GM12878 (cell line): ENCODE data around the gene NF1. TPM values are rescaled to one million over a fixed set of nuclear protein-coding genes. Genes with fewer than 3 reads are reported as not detected.

Experiments
- ATAC-seq: fragments of 200-7000 bp; cut with Tn5 transposase; 3 replicates; pipeline ENCODE4 v1.9.1; 2020; ENCODE audit warnings: mild to moderate bottlenecking, moderate library complexity
- BruUV-seq: library from RNA; stranded (reverse); fragments of 400-500 nt; replicated peaks from 2 replicates; lab custom pipeline; 2021; lab: Mats Ljungman, UMichigan
- CTCF ChIA-PET: fragments of 300-600 bp; sonication (Branson Sonifier 250); formaldehyde crosslinking; extraction: SDS; loops from one replicate; lab custom pipeline; 2021; ENCODE audit warnings: inconsistent platforms; lab: Yijun Ruan, JAX
- POLR2A ChIA-PET: fragments of 350-600 bp; formaldehyde crosslinking; extraction: SDS; loops from one replicate; lab custom pipeline; 2021; ENCODE audit warnings: inconsistent platforms; lab: Charles Lee
- RAD21 ChIA-PET: fragments of 300-600 bp; sonication (Branson Sonifier 250); formaldehyde crosslinking; loops from one replicate; lab custom pipeline; 2023; ENCODE audit warnings: antibody characterized with exemption; ENCODE audit not compliant: unreplicated experiment; lab: Charles Lee
- SMC1A ChIA-PET: fragments of 300-600 bp; sonication (Branson Sonifier 250); formaldehyde crosslinking; loops from one replicate; lab custom pipeline; 2023; ENCODE audit not compliant: unreplicated experiment, uncharacterized antibody; lab: Charles Lee
- DNase-seq: peaks from one replicate; pipeline ENCODE4 v3.0.0-alpha.2; 2011; ENCODE audit warnings: low read depth, low spot score
- FAIRE-seq: peaks from 3 replicates; lab custom pipeline; 2011; peaks lifted over from hg19 to GRCh38; lab: Jason Lieb, UNC
- H2AFZ ChIP-seq: 2 replicates; pipeline ENCODE4 v1.6.0; 2011; ENCODE audit warnings: low read depth, low read length, control low read depth; ENCODE audit not compliant: control insufficient read depth
- H3K27ac ChIP-seq: 2 replicates; pipeline ENCODE4 v1.5.1; 2011; ENCODE audit warnings: control low read depth; ENCODE audit not compliant: control insufficient read depth, insufficient read depth
- H3K27me3 ChIP-seq, 2 experiments: replicated peaks in 1 of 2; 2 replicates each; pipeline versions ENCODE4 v1.6.0 to v1.6.1; 2011; ENCODE audit warnings: low read length in 1 of 2; ENCODE audit not compliant: control insufficient read depth in 2 of 2, insufficient read depth in 2 of 2
- H3K36me3 ChIP-seq, 2 experiments: 2 replicates each; pipeline ENCODE4 v1.5.1; 2011; ENCODE audit warnings: low read length in 1 of 2; ENCODE audit not compliant: control insufficient read depth in 2 of 2, insufficient read depth in 2 of 2
- H3K4me1 ChIP-seq: 2 replicates; pipeline ENCODE4 v1.6.1; 2011; ENCODE audit warnings: mild to moderate bottlenecking, low read length, moderate library complexity, mixed read lengths; ENCODE audit not compliant: control insufficient read depth, insufficient read depth
- H3K4me2 ChIP-seq: 2 replicates; pipeline ENCODE4 v1.6.0; 2011; ENCODE audit warnings: control low read depth; ENCODE audit not compliant: control insufficient read depth, insufficient read depth
- H3K4me3 ChIP-seq: fragments of 200-600 bp; sonication (generic); 2 replicates; pipeline ENCODE4 v1.5.1; 2016
- H3K79me2 ChIP-seq: 2 replicates; pipeline ENCODE4 v1.6.0; 2011; ENCODE audit warnings: low read length; ENCODE audit not compliant: control insufficient read depth, insufficient read depth
- H3K9ac ChIP-seq: 2 replicates; pipeline ENCODE4 v1.8.0; 2011; ENCODE audit warnings: low read length, control low read depth, mixed read lengths; ENCODE audit not compliant: control insufficient read depth, insufficient read depth
- H3K9me3 ChIP-seq: replicated peaks from 3 replicates; pipeline ENCODE4 v1.5.1; 2011; ENCODE audit warnings: mild to moderate bottlenecking, low read length; ENCODE audit not compliant: control insufficient read depth, insufficient read depth
- H4K20me1 ChIP-seq: 2 replicates; pipeline ENCODE4 v1.6.0; 2011; ENCODE audit not compliant: control insufficient read depth, insufficient read depth
- BCL11A ChIP-seq: IDR thresholded peaks from 2 replicates; pipeline ENCODE4 v1.6.1; 2011; ENCODE audit warnings: low read depth, low read length
- MYB ChIP-seq: fragments of 150-350 bp; IDR thresholded peaks from 2 replicates; pipeline ENCODE4 v1.6.1; 2014; ENCODE audit warnings: mild to moderate bottlenecking, low read depth, low read length, borderline replicate concordance
- MYC ChIP-seq: IDR thresholded peaks from 2 replicates; pipeline ENCODE4 v1.6.1; 2011; ENCODE audit warnings: mild to moderate bottlenecking, low read length, moderate library complexity, inconsistent platforms; ENCODE audit not compliant: insufficient read depth, insufficient replicate concordance, insufficient read length, severe bottlenecking
- NFYB ChIP-seq: IDR thresholded peaks from 2 replicates; pipeline ENCODE4 v1.6.1; 2011; ENCODE audit warnings: low read depth, mild to moderate bottlenecking, low read length, improper control_type of control experiment, moderate library complexity; ENCODE audit not compliant: insufficient read depth
- SUPT20H ChIP-seq: IDR thresholded peaks from 2 replicates; pipeline ENCODE4 v1.6.1; 2011; ENCODE audit warnings: low read depth, mild to moderate bottlenecking, low read length, moderate library complexity, borderline replicate concordance; ENCODE audit not compliant: control insufficient read depth
- ZNF217 ChIP-seq: fragments of 450-650 bp; IDR thresholded peaks from 2 replicates; pipeline ENCODE4 v1.6.1; 2017; ENCODE audit warnings: antibody characterized with exemption, mild to moderate bottlenecking
- WGBS: methylation state at CpG from one replicate; pipeline ENCODE4 v1.1.6; 2016; ENCODE audit warnings: low lambda C conversion rate; ENCODE audit not compliant: insufficient replicate concordance, insufficient coverage; ENCODE audit errors: missing lambda C conversion rate; 5-methylcytosine and 5-hydroxymethylcytosine counted together
- in situ Hi-C: fragments of 300-500 bp; cut with MboI; formaldehyde crosslinking; loops from 9 replicates; pipeline ENCODE4 v1.14.3; 2018; ENCODE audit warnings: mixed read lengths
- intact Hi-C: fragments of 100-400 bp; cut with micrococcal nuclease; formaldehyde crosslinking; loops from one replicate; pipeline ENCODE4 v1.14.2; 2022; ENCODE audit not compliant: unreplicated experiment
- polyA plus RNA-seq, 11 experiments: library from polyadenylated mRNA; depleted of rRNA in 4 of 11; unstranded in 6 of 11; stranded (reverse) in 5 of 11; fragments of >200 nt; fragmentation: Nextera tagmentation in 4 of 11; fragmentation: Illumina TruSeq in 1 of 11; extraction: Ambion mirVana in 4 of 11; extraction: Trizol in 1 of 11; gene quantifications; 1 replicate in 1 of 11; 2 replicates in 10 of 11; pipeline versions ENCODE4 v1.2.1 to v1.2.3, GENCODE V29; 2011 to 2016; ENCODE audit warnings: inconsistent platforms in 2 of 11, missing spikeins in 2 of 11, low read depth in 1 of 11
- total RNA-seq, 4 experiments: library from RNA; depleted of rRNA in 3 of 4; stranded (reverse); fragments of >200 nt in 3 of 4; fragmentation: Illumina TruSeq in 1 of 4; extraction: Trizol in 1 of 4; gene quantifications; 2 replicates each; pipeline versions ENCODE4 v1.2.1 to v1.2.3, GENCODE V29; 2013 to 2021
- TF ChIP-seq, protein P1 (sequence below): fragments of 450-650 bp; IDR thresholded peaks from 2 replicates; pipeline ENCODE4 v1.6.1; 2018; ENCODE audit warnings: borderline replicate concordance, mild to moderate bottlenecking; ENCODE audit not compliant: partially characterized antibody
- TF ChIP-seq, protein P2 (sequence below): fragments of 450-650 bp; IDR thresholded peaks from 2 replicates; pipeline ENCODE4 v1.6.1; 2017; ENCODE audit warnings: borderline replicate concordance
- TF ChIP-seq, protein P3 (sequence below): IDR thresholded peaks from 2 replicates; pipeline ENCODE4 v1.6.1; 2011; ENCODE audit warnings: borderline replicate concordance, low read depth, mild to moderate bottlenecking, moderate library complexity, mixed read lengths, low read length; ENCODE audit not compliant: insufficient read depth; ENCODE audit errors: extremely low read length

Gene NF1
- total and polyA plus RNA-seq, 10 of the 15 experiments (the other 5 are each of a cell fraction or from before 2014, with no cell fraction given) = 2.5 to 31.8 (median 16.6) TPM

DNA sequence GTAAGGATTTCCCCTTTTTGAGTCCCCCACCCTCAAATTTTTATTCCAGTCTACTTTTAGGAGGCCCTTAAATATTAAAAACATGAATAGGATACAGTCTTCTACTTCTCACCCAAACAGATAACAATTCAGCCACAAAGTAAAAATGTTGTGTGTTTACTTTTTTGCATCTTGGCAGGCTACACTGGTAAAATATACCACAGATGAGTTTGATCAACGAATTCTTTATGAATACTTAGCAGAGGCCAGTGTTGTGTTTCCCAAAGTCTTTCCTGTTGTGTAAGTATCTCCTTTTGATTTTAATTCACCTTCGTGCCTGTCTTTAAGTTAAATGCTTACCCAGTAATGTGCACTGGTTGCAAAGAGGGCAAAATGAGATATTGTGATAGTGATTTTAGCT lies 262.3 kb downstream of the NF1 start (continued):
- TF ChIP-seq, protein P1, sequence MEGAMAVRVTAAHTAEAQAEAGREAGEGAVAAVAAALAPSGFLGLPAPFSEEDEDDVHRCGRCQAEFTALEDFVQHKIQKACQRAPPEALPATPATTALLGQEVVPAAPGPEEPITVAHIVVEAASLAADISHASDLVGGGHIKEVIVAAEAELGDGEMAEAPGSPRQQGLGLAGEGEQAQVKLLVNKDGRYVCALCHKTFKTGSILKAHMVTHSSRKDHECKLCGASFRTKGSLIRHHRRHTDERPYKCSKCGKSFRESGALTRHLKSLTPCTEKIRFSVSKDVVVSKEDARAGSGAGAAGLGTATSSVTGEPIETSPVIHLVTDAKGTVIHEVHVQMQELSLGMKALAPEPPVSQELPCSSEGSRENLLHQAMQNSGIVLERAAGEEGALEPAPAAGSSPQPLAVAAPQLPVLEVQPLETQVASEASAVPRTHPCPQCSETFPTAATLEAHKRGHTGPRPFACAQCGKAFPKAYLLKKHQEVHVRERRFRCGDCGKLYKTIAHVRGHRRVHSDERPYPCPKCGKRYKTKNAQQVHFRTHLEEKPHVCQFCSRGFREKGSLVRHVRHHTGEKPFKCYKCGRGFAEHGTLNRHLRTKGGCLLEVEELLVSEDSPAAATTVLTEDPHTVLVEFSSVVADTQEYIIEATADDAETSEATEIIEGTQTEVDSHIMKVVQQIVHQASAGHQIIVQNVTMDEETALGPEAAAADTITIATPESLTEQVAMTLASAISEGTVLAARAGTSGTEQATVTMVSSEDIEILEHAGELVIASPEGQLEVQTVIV = no peak
- TF ChIP-seq, all 136 proteins: peak for 0

DNA sequence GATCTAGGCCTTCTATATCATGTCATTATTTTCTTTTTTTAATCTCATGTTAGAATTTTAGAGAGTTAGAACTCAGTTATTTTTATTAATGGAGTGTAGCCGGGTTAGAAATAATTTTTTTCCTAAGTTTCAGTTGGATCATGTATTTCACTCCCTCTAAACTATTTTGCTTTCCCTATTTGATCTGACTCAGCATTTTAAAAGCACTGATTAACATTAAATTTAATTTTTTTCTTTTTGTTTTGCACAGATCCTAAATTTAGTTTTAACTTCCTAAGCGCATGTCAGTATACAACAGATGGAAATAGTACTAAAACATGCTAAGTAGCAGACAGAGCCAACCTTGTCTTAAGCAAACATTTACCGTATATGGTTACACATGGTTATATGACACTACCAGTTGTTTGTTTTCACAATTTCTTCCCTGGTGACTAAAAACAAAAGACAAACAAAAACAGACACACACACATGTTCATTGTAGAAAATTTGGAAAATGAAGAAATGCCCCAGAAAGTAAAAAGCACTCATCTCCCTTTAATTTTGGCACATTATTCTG lies 263.1 kb downstream of the NF1 start:
- ATAC-seq (no peak), DNase-seq (no peak), FAIRE-seq (no peak)
- H3K79me2 ChIP-seq = no peaks in the 10 kb centered on the region
- BruUV-seq = no TSS peak
- H3K9me3 ChIP-seq = no peaks in the 10 kb centered on the region
- H4K20me1 ChIP-seq = no peaks in the 10 kb centered on the region
- POLR2A ChIA-PET = no interaction called here
- in situ Hi-C loops = no loop called here
- SMC1A ChIA-PET = interaction anchor here (2.1 kb wide), 1 partner anchor 15 kb away, joined by 7 read pairs; no protein-coding TSS in a partner anchor
- H3K27ac ChIP-seq = no peak overlapping the region
- H3K4me2 ChIP-seq = no peak overlapping the region
- CTCF ChIA-PET = no interaction called here
- no peak overlapping the region for H3K4me3 ChIP-seq
- intact Hi-C loops = no loop called here
- H3K36me3 ChIP-seq = peaks cover 0 to 22% of the 10 kb centered on the region in 2 experiments; a peak in 2 of 4 replicates
- no peaks in the 10 kb centered on the region for H3K27me3 ChIP-seq
- no peaks in the 10 kb centered on the region for H3K4me1 ChIP-seq
- H3K9ac ChIP-seq = no peak overlapping the region
- 81% methylated on average over 3 of the region's 3 CpGs for WGBS
- TF ChIP-seq, protein P2, sequence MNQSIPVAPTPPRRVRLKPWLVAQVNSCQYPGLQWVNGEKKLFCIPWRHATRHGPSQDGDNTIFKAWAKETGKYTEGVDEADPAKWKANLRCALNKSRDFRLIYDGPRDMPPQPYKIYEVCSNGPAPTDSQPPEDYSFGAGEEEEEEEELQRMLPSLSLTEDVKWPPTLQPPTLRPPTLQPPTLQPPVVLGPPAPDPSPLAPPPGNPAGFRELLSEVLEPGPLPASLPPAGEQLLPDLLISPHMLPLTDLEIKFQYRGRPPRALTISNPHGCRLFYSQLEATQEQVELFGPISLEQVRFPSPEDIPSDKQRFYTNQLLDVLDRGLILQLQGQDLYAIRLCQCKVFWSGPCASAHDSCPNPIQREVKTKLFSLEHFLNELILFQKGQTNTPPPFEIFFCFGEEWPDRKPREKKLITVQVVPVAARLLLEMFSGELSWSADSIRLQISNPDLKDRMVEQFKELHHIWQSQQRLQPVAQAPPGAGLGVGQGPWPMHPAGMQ = no peak
- no peak for TF ChIP-seq MYB
- TF ChIP-seq ZNF217 = no peak
- no peak for TF ChIP-seq NFYB
- TF ChIP-seq, protein P3, sequence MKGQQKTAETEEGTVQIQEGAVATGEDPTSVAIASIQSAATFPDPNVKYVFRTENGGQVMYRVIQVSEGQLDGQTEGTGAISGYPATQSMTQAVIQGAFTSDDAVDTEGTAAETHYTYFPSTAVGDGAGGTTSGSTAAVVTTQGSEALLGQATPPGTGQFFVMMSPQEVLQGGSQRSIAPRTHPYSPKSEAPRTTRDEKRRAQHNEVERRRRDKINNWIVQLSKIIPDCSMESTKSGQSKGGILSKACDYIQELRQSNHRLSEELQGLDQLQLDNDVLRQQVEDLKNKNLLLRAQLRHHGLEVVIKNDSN = no peak
- TF ChIP-seq BCL11A = no peak
- TF ChIP-seq MYC = no peak
- TF ChIP-seq SUPT20H = no peak
- H2AFZ ChIP-seq = no peak overlapping the region
- RAD21 ChIA-PET = no interaction called here
